MCF 10A (cell line): ENCODE data around the gene GIMAP5. TPM values are rescaled to one million over a fixed set of nuclear protein-coding genes. Genes with fewer than 3 reads are reported as not detected.
A peak's percentile ranks its signal among the peaks of the same experiment; 100 is the strongest.

Source experiments
- BruUV-seq: library from RNA; stranded (reverse); fragments of 400-500 nt; replicated peaks from 2 replicates; lab custom pipeline; 2021; lab: Mats Ljungman, UMichigan
- CTCF ChIA-PET: fragments of 300-600 bp; sonication (Branson Sonifier 250); formaldehyde crosslinking; extraction: SDS; loops from one replicate; lab custom pipeline; 2021; ENCODE audit warnings: antibody characterized with exemption, inconsistent platforms; lab: Yijun Ruan, JAX
- POLR2A ChIA-PET: fragments of 300-600, 350-650 bp; sonication (Branson Sonifier 250); formaldehyde crosslinking; extraction: SDS; loops from one replicate; lab custom pipeline; 2020; ENCODE audit warnings: antibody characterized with exemption, inconsistent platforms; lab: Yijun Ruan, JAX
- DNase-seq: peaks from one replicate; pipeline ENCODE4 v3.0.0-alpha.2; 2018; ENCODE audit not compliant: unreplicated experiment
- H3K27ac Mint-ChIP-seq: one replicate; pipeline ENCODE4 v1.8.0; 2022; ENCODE audit warnings: mild to moderate bottlenecking, low read depth, mixed read lengths; ENCODE audit not compliant: unreplicated experiment
- H3K27me3 Mint-ChIP-seq: one replicate; pipeline ENCODE4 v1.8.0; 2022; ENCODE audit warnings: mixed read lengths; ENCODE audit not compliant: insufficient read depth, unreplicated experiment
- H3K36me3 Mint-ChIP-seq: one replicate; pipeline ENCODE4 v1.8.0; 2022; ENCODE audit warnings: mild to moderate bottlenecking, moderate library complexity, mixed read lengths; ENCODE audit not compliant: insufficient read depth, unreplicated experiment
- H3K4me1 Mint-ChIP-seq: one replicate; pipeline ENCODE4 v1.8.0; 2022; ENCODE audit warnings: mixed read lengths; ENCODE audit not compliant: insufficient read depth, unreplicated experiment
- H3K4me3 Mint-ChIP-seq: one replicate; pipeline ENCODE4 v1.8.0; 2022; ENCODE audit warnings: mild to moderate bottlenecking, moderate library complexity, mixed read lengths; ENCODE audit not compliant: unreplicated experiment
- H3K9me3 Mint-ChIP-seq: one replicate; pipeline ENCODE4 v1.8.0; 2022; ENCODE audit warnings: mixed read lengths; ENCODE audit not compliant: unreplicated experiment
- CTCF ChIP-seq: fragments of 200-600 bp; IDR thresholded peaks from one replicate; pipeline ENCODE4 v1.8.0; 2022; ENCODE audit warnings: antibody characterized with exemption, mild to moderate bottlenecking; ENCODE audit not compliant: unreplicated experiment
- intact Hi-C: fragments of 100-400 bp; cut with micrococcal nuclease; formaldehyde crosslinking; loops from 2 replicates; pipeline ENCODE4 v1.14.1; 2022
- total RNA-seq: library from RNA; stranded (reverse); gene quantifications from 2 replicates; pipeline ENCODE4 v1.2.3, GENCODE V29; 2022

The GIMAP5 gene
- total RNA-seq, 1 experiment from 2014 or later, result not detected

GRCh38 chr7:150778014-150778737 is 41.0 kb downstream of the GIMAP5 start:
- H3K27ac Mint-ChIP-seq, result no peak overlapping the region
- H3K27me3 Mint-ChIP-seq, result peaks cover 29% of the 10 kb centered on the region
- ChIA-PET CTCF (interaction anchor here (0.6 to 3.5 kb wide), 26 partner anchors 8 to 443 kb away, joined by 3 to 37 read pairs (median 4); partner anchors contain the start of gene GIMAP4), POLR2A (no interaction called here)
- TF ChIP-seq CTCF, result no peak
- H3K9me3 Mint-ChIP-seq, result no peaks in the 10 kb centered on the region
- no peaks in the 10 kb centered on the region for H3K4me1 Mint-ChIP-seq
- no peak for DNase-seq
- intact Hi-C loops, result loop anchor here (1.0 to 5.0 kb wide), 4 partner anchors 99 to 394 kb away; no protein-coding TSS in a partner anchor
- no peaks in the 10 kb centered on the region for H3K36me3 Mint-ChIP-seq
- BruUV-seq, result no TSS peak
- H3K4me3 Mint-ChIP-seq, result no peak overlapping the region

GRCh38 chr7:150778738-150779301 is 41.6 kb downstream of the GIMAP5 start:
- POLR2A ChIA-PET, result no interaction called here
- peak; percentile 75 for DNase-seq
- Mint-ChIP-seq H3K27me3 (peaks cover 23% of the 10 kb centered on the region), H3K4me1 (no peaks in the 10 kb centered on the region), H3K27ac (no peak overlapping the region), H3K4me3 (no peak overlapping the region), H3K36me3 (no peaks in the 10 kb centered on the region), H3K9me3 (no peaks in the 10 kb centered on the region)
- no TSS peak for BruUV-seq
- intact Hi-C loops, result loop anchor here (1.0 to 5.0 kb wide), 4 partner anchors 98 to 393 kb away; no protein-coding TSS in a partner anchor
- CTCF ChIA-PET, result interaction anchor here (0.6 to 3.5 kb wide), 35 partner anchors 8 to 444 kb away, joined by 3 to 37 read pairs (median 3); partner anchors contain the start of gene GIMAP4
- peak; percentile 76 for TF ChIP-seq CTCF

GRCh38 chr7:150780292-150780691 is 43.1 kb downstream of the GIMAP5 start:
- ChIA-PET POLR2A (interaction anchor here (0.6 kb wide), 1 partner anchor 14 kb away, joined by 3 read pairs; no protein-coding TSS in a partner anchor), CTCF (interaction anchor here (0.6 to 3.5 kb wide), 4 partner anchors 14 to 331 kb away, joined by 3 to 37 read pairs (median 6); no protein-coding TSS in a partner anchor)
- intact Hi-C loops, result no loop called here
- H3K36me3 Mint-ChIP-seq, result no peaks in the 10 kb centered on the region
- no TSS peak for BruUV-seq
- no peak overlapping the region for H3K4me3 Mint-ChIP-seq
- no peaks in the 10 kb centered on the region for H3K9me3 Mint-ChIP-seq
- H3K27ac Mint-ChIP-seq, result no peak overlapping the region
- H3K27me3 Mint-ChIP-seq, result peaks cover 25% of the 10 kb centered on the region
- DNase-seq, result no peak
- no peaks in the 10 kb centered on the region for H3K4me1 Mint-ChIP-seq
- TF ChIP-seq CTCF, result no peak

GRCh38 chr7:150781103-150781502 is 43.9 kb downstream of the GIMAP5 start:
- no peak overlapping the region for H3K4me3 Mint-ChIP-seq

More at GRCh38 chr7:150781103-150781502, 43.9 kb downstream of the GIMAP5 start:
- DNase-seq, result no peak
- H3K36me3 Mint-ChIP-seq, result no peaks in the 10 kb centered on the region
- no peaks in the 10 kb centered on the region for H3K9me3 Mint-ChIP-seq
- ChIA-PET CTCF (interaction anchor here (0.6 to 3.5 kb wide), 5 partner anchors 9 to 330 kb away, joined by 3 to 37 read pairs (median 3); no protein-coding TSS in a partner anchor), POLR2A (interaction anchor here (0.8 kb wide), 1 partner anchor 95 kb away, joined by 3 read pairs; no protein-coding TSS in a partner anchor)
- TF ChIP-seq CTCF, result no peak
- BruUV-seq, result no TSS peak
- no peaks in the 10 kb centered on the region for H3K4me1 Mint-ChIP-seq
- intact Hi-C loops, result no loop called here
- peaks cover 33% of the 10 kb centered on the region for H3K27me3 Mint-ChIP-seq
- H3K27ac Mint-ChIP-seq, result no peak overlapping the region
